Lung (tissue), 12 donors: Measurements from ENCODE around the gene RCVRN. TPM values are rescaled to one million over a fixed set of nuclear protein-coding genes. Genes with fewer than 3 reads are reported as not detected.

Experiments used
- ATAC-seq: fragments of 200-7000 bp; cut with Tn5 transposase; one replicate; pipeline ENCODE4 v1.9.1; 2020; ENCODE audit warnings: moderate number of reproducible peaks; ENCODE audit not compliant: insufficient read depth, low FRiP score
- DNase-seq, 3 donors: peaks; one replicate each; pipeline ENCODE4 v3.0.0-alpha.2; 2013 to 2017
- H3K27ac ChIP-seq, 2 donors: one replicate each; pipeline ENCODE4 v1.5.1; 2013; ENCODE audit warnings: mild to moderate bottlenecking in 2 of 2, moderate library complexity in 2 of 2, control low read depth in 1 of 2, inconsistent platforms in 1 of 2, low read depth in 1 of 2, low read length in 1 of 2
- H3K27me3 ChIP-seq, 3 donors: one replicate each; pipeline ENCODE4 v1.5.1; 2013; ENCODE audit warnings: low read length in 2 of 3; ENCODE audit not compliant: control insufficient read depth in 3 of 3, insufficient read depth in 3 of 3
- H3K36me3 ChIP-seq, 4 donors: one replicate each; pipeline ENCODE4 v1.5.1; 2013; ENCODE audit warnings: low read length in 4 of 4, mild to moderate bottlenecking in 1 of 4, moderate library complexity in 1 of 4; ENCODE audit not compliant: control insufficient read depth in 4 of 4, insufficient read depth in 4 of 4
- H3K4me1 ChIP-seq, 5 donors: one replicate each; pipeline ENCODE4 v1.5.1; 2013; ENCODE audit warnings: low read length in 5 of 5, mild to moderate bottlenecking in 2 of 5, moderate library complexity in 1 of 5; ENCODE audit not compliant: control insufficient read depth in 5 of 5, insufficient read depth in 5 of 5
- H3K4me3 ChIP-seq: one replicate; pipeline ENCODE4 v1.5.1; 2013; ENCODE audit warnings: mild to moderate bottlenecking, control low read depth, moderate library complexity
- H3K9ac ChIP-seq, 2 donors: one replicate each; pipeline ENCODE4 v1.5.1; 2013; ENCODE audit warnings: low read length in 2 of 2, control low read depth in 1 of 2; ENCODE audit not compliant: insufficient read depth in 1 of 2
- H3K9me3 ChIP-seq, 4 donors: one replicate each; pipeline ENCODE4 v1.5.1; 2013; ENCODE audit warnings: low read length in 3 of 4, mild to moderate bottlenecking in 1 of 4, moderate library complexity in 1 of 4; ENCODE audit not compliant: control insufficient read depth in 4 of 4, insufficient read depth in 3 of 4
- CTCF ChIP-seq: IDR thresholded peaks from 2 replicates; pipeline ENCODE4 v1.5.1; 2012; ENCODE audit warnings: mild to moderate bottlenecking; ENCODE audit errors: control extremely low read depth, extremely low read depth
- WGBS, 2 donors: extraction: QIAGEN DNeasy Blood & Tissue Kit; methylation state at CpG; one replicate each; pipeline ENCODE4 v1.1.7; 2013; 5-methylcytosine and 5-hydroxymethylcytosine counted together
- polyA plus RNA-seq, 2 donors: library from polyadenylated mRNA; stranded (reverse); fragments of 200-250 nt; gene quantifications; one replicate each; pipeline ENCODE4 v1.2.1, GENCODE V29; 2013
- total RNA-seq, 2 donors: library from RNA; depleted of rRNA in 1 of 2; stranded (reverse); fragments of >200 nt in 1 of 2; gene quantifications; one replicate each; pipeline ENCODE4 v1.2.1, GENCODE V29; 2014 to 2021
- donor health status: control.
- donor health status: control.
- donor health status: Bipolar disorder and iron deficiency.
- donor health status: healthy.
- donor health status: DM: yes; HTN: yes; CAD: no.

RCVRN gene
- total and polyA plus RNA-seq, 4 donors = 0.09 to 0.31 (median 0.24) TPM; not detected in 1

GRCh38 chr17:9886141-9886930 lies 18.7 kb downstream of the RCVRN start:
- no peak for TF ChIP-seq CTCF
- DNase-seq = no peak
- no peaks in the 10 kb centered on the region for H3K27me3 ChIP-seq
- no peak overlapping the region for H3K9ac ChIP-seq
- 82 to 89% methylated on average over 5 of the region's 5 CpGs for WGBS, 2 donors
- ATAC-seq = no peak
- no peak overlapping the region for H3K4me3 ChIP-seq
- no peak overlapping the region for H3K27ac ChIP-seq
- H3K9me3 ChIP-seq = peaks cover 0 to 12% (median 8%) of the 10 kb centered on the region in 4 donors
- H3K4me1 ChIP-seq = no peaks in the 10 kb centered on the region
- no peaks in the 10 kb centered on the region for H3K36me3 ChIP-seq

- H3K4me3 ChIP-seq = no peak overlapping the region
- no peaks in the 10 kb centered on the region for H3K27me3 ChIP-seq
- TF ChIP-seq CTCF = no peak
- no peaks in the 10 kb centered on the region for H3K36me3 ChIP-seq
- H3K9me3 ChIP-seq = peaks cover 0 to 12% (median 7%) of the 10 kb centered on the region in 4 donors
- DNase-seq (no peak), ATAC-seq (no peak)
- no peaks in the 10 kb centered on the region for H3K4me1 ChIP-seq
- no peak overlapping the region for H3K9ac ChIP-seq
- H3K27ac ChIP-seq = no peak overlapping the region
Observed at GRCh38 chr17:9883451-9883850, 21.6 kb downstream of the RCVRN start.

GRCh38 chr17:9880582-9880999 lies 24.5 kb downstream of the RCVRN start:
- Histone ChIP-seq H3K9me3 (peaks cover 0 to 12% (median 7%) of the 10 kb centered on the region in 4 donors), H3K36me3 (no peaks in the 10 kb centered on the region), H3K4me1 (no peaks in the 10 kb centered on the region), H3K4me3 (no peak overlapping the region), H3K27ac (no peak overlapping the region), H3K9ac (no peak overlapping the region), H3K27me3 (no peaks in the 10 kb centered on the region)
- TF ChIP-seq CTCF = no peak
- WGBS, 2 donors = 49 to 57% methylated on average over 3 of the region's 3 CpGs
- DNase-seq (no peak), ATAC-seq (peak; percentile 72)
